Measurements from ENCODE around the gene FANCC. TPM values are rescaled to one million over a fixed set of nuclear protein-coding genes. Genes with fewer than 3 reads are reported as not detected.
A peak's percentile ranks its signal among the peaks of the same experiment; 100 is the strongest.

The FANCC gene
- total RNA-seq, 1 donor from 2014 or later, result 35.4 TPM

DNA sequence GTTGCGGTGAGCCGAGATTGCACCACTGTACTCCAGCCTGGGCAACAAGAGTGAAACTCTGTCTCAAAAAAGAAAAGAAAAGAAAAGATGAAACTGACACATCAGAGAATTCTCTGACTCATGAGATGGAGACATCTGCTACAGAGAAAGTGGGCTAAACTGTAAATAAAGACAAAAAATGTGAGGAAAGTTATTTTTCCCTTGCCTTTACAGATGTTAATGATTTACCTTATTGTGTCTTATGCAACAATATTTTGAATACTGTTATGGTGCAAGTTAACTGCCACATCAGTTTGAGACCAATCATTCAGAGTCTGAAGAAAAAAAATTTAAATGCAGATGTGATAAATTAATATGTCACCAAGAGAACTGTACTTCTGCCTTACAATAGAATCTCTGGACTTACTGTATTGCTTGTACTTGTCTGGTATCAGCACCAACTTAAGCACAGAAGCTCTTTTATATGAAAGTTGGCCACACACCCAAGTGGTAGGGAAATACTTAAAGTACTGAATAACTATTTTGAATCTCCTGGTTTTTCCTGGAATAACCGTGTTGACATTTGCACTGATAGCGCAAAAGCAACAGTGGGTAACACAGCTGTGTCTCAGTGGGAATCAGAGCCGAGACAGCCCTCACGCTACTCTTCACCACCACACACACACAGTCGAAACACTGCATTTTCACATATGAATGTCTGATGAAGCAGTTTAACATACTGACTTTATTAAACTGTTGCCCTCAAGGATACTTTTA is 169.9 kb downstream of the FANCC start:
- DNase-seq (ENCODE audit: low spot score), result peak; percentile 50

DNA sequence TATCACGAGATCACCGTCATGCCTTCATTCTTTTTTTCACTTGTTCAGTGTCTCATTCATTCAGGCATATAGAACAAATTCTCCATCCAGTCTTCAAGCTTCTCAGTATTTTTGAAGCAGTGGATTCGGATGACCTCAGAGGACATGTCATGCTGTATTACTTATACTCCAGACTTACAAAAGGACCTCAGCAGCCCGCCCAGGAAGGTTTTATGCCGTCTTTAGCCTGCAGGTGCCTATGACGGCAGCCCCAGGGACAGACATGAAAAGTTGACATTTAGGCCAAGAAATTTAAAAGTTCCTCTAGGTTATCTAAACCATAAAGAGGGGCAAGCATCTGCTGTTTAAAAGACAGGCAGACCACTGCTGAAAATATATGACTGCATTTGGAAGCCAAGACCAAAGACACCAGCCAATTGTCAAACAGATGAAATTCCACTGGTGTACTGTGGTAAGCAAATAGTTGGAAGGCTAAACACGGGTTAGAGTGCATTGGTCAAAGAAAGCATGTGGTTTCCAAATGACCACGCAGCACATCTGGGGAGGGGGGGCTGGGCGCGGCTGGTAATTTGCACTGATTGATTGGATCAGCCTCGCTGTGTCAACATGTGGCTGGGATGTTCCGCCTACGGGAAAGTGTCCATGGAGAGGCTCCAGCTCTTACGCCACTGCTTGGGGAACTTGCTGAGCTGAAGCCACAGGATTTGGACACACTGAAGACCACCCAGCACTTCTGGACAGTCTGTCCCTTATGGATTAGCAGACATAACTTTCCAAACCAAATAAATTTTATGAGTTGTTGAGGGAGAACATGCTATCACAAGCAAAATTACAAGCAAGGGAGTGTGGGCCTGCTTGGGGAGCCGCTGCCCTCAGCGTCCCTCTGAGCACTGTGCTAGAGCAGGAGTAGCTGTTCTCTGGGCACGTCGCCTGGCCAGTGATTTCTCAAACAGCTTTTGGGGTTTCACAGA is 173.6 kb downstream of the FANCC start:
- DNase-seq (ENCODE audit: low spot score), result no peak

DNA sequence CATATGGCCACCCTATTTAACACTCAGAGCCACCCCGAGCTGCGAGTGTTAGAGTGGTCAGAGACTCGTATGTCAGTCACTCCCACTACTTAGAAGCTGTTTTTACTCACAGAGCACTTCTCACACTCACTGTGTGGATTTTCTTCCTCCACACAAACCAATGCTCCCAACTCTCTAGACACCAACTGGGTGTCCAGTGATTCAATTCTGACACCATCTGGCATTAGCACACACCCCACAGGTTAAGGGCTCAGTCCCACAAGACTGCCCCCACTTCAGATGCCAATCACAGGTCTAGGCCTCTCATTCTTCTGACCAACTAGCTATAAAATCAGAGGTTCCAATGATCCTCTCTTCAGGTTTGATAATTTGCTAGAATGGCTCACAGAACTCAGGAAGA is 174.8 kb downstream of the FANCC start:
- no peak for DNase-seq (ENCODE audit: low spot score)

DNA sequence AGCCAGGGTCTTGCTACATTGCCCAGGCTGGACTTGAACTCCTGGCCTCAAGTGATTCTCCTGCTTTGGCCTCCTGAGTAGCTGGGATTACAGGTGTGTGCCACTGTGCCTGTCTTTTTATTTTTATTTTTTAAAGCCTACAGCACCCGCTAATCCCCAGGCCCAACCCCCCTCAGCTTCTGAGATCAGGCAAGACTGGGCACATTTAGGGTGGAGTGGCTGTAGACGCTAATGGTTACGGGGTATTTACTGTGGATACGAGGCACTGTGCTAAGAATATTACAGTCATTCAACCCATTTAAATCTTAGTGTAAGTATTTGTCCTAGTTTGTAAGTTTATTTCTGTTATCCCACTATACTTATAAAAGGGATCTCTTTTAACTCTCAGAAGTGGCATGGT is 175.2 kb downstream of the FANCC start:
- no peak for DNase-seq (ENCODE audit: low spot score)

GRCh38 chr9:95140821-95141220 is 176.7 kb downstream of the FANCC start:
- DNase-seq (ENCODE audit: low spot score), result no peak

DNA sequence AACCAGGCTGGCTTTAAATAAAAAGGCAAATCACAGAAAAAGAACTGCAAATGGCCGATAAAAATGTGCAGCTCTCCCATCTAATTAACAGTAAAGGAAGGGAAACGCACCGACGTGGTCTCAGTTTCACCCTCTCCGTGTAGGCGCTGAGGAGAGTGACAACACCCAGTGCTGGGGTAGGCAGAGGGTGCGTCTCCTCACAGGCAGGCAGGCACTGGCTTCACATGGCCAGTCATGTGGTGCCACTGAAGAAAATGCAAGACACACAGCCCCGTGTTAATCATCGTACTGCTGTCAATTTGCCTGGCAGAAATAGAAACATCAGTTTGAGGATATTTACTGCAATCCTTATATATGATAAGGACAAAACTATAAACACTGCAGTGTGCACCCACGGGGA is 178.4 kb downstream of the FANCC start:
- DNase-seq (ENCODE audit: low spot score), result no peak

DNA sequence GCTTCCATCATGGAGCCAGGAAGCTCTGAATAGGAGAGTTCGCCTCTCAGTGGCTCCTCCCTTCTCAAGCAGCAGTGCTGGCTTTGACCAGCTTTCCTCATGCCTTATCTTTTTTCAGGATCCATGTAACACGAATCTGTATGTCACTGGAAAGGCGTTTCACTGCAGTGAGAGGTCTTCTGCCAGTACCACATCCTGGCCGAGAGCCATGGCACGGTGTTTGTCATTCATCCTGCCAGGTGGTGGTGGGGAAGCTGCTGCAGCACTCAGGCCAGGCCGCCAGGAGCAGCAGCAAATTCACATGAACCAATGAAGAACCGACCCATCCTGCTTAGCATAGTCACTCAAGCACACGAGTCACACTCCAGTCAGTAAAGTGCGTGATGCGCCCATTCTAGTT is 179.0 kb downstream of the FANCC start:
- no peak for DNase-seq (ENCODE audit: low spot score)

DNA sequence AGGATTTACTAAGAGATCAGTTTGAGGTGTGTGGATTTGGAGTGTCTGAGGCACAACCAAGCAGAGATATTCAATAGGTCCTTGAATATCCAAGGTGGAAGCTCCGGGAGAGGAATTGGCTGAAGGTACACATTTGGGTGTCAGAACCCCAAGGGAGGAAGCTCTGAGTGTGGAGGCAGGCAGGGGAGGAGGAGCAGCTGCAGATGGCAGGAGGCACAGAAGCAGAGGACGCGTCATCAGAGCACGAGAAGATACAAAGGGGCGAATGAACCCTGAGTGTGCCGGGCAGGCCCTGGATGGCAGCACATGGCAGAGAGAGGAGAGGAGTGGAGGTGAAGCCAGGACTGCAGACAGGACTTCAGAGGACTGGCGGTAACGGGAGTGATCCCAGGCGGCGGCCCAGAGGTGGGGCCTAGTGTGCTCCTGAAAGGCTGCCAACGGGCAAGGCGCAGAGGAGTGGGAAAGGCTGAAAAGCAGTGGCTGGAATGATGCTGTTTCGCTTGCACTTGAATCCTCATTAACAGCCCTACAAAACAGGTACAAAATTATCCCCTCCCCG is 179.8 kb downstream of the FANCC start:
- no peak for DNase-seq (ENCODE audit: low spot score)

DNA sequence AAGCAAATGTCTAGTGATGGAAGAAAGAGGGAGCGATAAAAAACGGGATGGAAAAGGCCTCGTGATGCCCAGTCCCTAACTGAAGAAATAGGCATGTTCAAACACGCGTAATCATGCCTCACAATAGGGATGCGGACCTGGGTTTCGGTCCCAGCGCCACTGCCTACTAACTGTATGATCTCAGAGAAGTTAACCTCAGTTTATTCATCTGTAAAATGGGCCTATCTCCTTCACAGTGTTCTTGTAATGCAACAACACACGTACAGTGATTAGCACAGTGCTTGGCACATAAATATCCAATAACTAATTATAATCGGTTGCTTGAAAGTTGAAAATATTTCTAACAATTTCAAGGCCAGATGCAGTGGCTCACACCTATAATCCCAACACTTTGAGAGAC is 181.8 kb downstream of the FANCC start:
- DNase-seq (ENCODE audit: low spot score), result no peak

GRCh38 chr9:95134457-95134881 is 183.0 kb downstream of the FANCC start:
- no peak for DNase-seq (ENCODE audit: low spot score)

DNA sequence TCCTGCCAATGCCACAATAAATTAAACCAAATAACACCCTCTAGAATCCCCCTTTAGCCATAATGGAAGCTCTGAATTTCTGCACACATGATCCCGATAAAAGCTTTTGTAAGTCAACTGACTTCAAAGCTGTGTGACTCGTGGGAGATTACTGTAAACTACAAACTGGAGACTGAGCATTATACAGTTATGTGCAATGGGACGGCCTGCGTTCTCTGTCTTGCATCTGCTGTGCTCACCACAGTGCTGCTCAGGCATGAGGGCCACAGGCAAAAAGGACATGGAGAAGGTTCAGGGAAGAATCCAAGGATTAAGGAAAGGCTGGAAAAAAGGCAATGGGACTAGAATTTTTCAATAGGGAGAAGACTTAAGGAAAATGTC is 184.2 kb downstream of the FANCC start:
- DNase-seq (ENCODE audit: low spot score), result peak; percentile 91

- peak; percentile 84 for DNase-seq (ENCODE audit: low spot score)
These were observed 184.9 kb downstream of the FANCC start for GRCh38 chr9:95132366-95133324.

DNA sequence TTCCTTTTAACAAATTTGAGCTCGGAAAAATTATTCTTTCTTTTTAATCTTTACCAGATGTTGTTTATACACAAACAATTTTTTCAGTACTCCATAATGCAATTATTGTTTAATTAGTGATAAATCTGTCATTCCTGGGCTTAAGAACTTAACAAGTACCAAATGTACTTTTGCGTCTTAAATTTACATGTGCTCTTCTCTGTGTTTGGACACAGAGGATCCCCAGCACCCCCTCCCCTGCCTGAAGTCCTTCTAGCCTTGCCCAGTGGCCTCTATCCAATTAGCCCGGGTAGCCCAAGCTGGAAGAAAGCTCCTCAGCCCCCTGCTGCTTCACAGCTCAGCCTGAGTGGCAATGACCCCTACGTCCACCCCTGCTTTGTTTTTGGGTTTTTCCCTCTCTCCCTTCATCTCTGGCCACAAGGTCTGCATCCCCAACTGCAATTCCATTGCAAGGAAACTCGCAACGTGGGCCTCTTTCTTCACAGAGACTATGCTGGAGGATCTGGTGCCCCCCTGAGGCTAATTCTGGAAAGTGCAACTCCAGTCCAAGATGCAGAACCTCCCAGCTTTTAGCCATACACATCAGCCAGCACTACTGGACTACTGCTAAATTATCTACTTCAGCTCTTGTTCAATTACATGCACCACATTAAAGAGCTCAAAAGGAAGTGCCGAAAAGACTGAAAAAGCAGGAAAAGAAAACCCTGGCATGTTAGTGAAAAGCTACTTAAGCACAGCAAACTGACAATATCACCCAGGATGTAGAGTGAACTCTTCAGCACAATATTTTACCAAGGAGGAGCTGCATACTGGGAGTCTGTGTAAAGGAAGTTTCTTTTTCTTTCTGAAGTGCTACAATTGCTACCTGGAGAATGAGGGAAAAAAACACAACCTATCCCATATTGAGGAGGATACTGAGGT is 186.2 kb downstream of the FANCC start:
- DNase-seq (ENCODE audit: low spot score), result peak; percentile 85

DNA sequence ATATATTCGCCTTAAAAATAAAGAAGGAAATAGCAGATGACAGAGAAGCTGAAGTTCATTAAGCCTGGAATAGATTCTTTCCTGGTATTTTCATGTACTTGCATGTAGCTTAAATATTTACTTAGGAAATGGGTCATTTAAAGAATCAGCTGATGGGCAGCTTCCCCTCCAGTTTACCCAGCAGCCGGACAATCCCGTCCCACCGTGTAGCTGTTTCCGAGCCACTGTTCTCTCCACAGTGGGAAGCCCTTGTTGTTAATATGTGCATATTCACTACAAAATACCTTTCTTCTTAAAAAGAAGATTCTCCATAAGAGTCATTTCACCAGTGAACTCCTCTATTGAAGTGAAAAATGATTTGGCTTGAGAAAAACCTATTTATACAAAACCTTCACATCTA is 187.0 kb downstream of the FANCC start:
- no peak for DNase-seq (ENCODE audit: low spot score)

DNA sequence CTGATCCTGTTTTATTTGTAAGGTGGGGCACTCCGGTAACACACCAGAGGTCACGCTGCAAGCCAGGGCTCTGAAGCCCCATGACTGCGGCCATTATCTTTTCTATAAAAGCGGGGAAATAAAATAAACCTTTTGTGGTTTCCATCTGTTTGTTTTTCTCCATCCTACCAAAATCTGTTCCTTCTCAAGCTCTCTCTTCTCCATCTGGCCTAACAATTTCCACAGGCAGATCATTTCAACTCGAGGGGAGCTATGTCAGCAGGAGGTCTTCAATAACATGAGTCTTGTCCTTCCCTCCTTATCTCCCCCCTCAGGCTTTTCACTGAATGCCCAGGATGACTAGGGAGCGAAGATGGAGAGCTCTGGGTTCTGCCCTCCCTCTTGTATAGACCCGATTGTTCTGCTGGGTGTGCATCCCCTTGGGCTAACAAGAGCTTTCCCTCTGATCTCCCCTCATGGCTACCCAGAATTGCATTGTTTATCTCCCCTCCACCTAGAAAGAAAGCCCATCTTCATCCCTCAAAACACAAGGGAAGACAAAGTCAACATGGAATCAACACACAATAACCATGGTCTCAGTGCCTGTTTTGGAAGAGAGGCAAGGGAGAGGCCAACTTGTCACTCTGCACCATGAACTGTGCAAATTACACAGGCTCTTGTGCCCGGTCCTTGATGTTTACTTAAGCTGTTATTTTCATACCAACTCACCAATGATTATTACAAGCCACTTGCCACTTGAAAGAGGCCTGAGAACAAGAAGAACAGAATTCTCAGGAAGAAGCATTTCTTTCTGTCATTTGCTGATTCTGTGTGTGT is 187.8 kb downstream of the FANCC start:
- no peak for DNase-seq (ENCODE audit: low spot score)

DNA sequence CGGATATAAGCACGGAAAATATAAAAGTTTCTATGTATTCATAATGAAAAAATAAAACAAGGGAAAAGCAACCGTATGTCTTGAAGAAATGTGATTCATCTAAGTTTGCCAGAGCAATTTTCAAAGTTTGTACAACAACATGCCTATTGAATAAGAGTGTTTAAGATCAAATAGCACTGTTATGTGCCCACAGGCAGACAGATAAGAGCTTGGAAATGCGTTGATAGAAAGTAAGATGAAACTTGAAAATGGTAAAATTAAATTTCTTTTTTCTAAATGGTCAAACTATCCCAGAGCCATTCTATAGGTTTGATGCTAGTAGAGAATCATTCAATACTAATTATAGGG is 189.4 kb downstream of the FANCC start:
- DNase-seq (ENCODE audit: low spot score), result no peak

GRCh38 chr9:95127249-95128176 is 190.0 kb downstream of the FANCC start:
- peak; percentile 90 for DNase-seq (ENCODE audit: low spot score)

GRCh38 chr9:95126739-95127138 is 190.8 kb downstream of the FANCC start:
- DNase-seq (ENCODE audit: low spot score), result no peak
